ENCODE measurements around the gene HIPK2.

The HIPK2 gene

GRCh38 chr7:139669106-139670061 is 108.4 kb downstream of the HIPK2 start (continued):
- no peak for TF ChIP-seq PATZ1 (CRISPR knock-in tag; IDR thresholded peaks at IDR 0.05; ENCODE audit: borderline replicate concordance)
- no peak for TF ChIP-seq ZNF565 (CRISPR knock-in tag; conservative IDR thresholded peaks at IDR 0.05; ENCODE audit: low read depth)
- no peak for TF ChIP-seq CSRNP3 (CRISPR knock-in tag; IDR thresholded peaks at IDR 0.05)
- TF ChIP-seq SNAI2 (CRISPR knock-in tag; IDR thresholded peaks at IDR 0.05), result 0 out of 2 replicates have a peak, but pooled peaks have one; percentile 53
- TF ChIP-seq ARNTL (CRISPR knock-in tag; IDR thresholded peaks at IDR 0.05; ENCODE audit: borderline replicate concordance, low read depth), result no peak

GRCh38 chr7:139667377-139667776 is 110.4 kb downstream of the HIPK2 start:
- ATAC-seq, result no peak
- TF ChIP-seq ZNF8 (CRISPR knock-in tag; IDR thresholded peaks at IDR 0.05) (no peak), PPARA (CRISPR knock-in tag; IDR thresholded peaks at IDR 0.05; ENCODE audit: borderline replicate concordance) (no peak), SNAI2 (CRISPR knock-in tag; IDR thresholded peaks at IDR 0.05) (no peak), TSHZ2 (CRISPR knock-in tag; IDR thresholded peaks at IDR 0.05) (no peak)

GRCh38 chr7:139666501-139666900 is 111.3 kb downstream of the HIPK2 start:
- no peak for ATAC-seq
- TF ChIP-seq TOX (CRISPR knock-in tag; IDR thresholded peaks at IDR 0.05; ENCODE audit: borderline replicate concordance) (no peak), SNAI2 (CRISPR knock-in tag; IDR thresholded peaks at IDR 0.05) (no peak), CSDC2 (CRISPR knock-in tag; IDR thresholded peaks at IDR 0.05) (no peak), TSHZ2 (CRISPR knock-in tag; IDR thresholded peaks at IDR 0.05) (no peak)

- no peak for TF ChIP-seq PATZ1 (CRISPR knock-in tag; IDR thresholded peaks at IDR 0.05; ENCODE audit: borderline replicate concordance)
- TF ChIP-seq TSHZ2 (CRISPR knock-in tag; IDR thresholded peaks at IDR 0.05), result no peak
- no peak for TF ChIP-seq ZFP3 (CRISPR knock-in tag; IDR thresholded peaks at IDR 0.05)
- TF ChIP-seq ZC3H10 (CRISPR knock-in tag; IDR thresholded peaks at IDR 0.05), result no peak
- no peak for TF ChIP-seq ZFP30 (CRISPR knock-in tag; IDR thresholded peaks at IDR 0.05)
- TF ChIP-seq TCF4 (CRISPR knock-in tag; IDR thresholded peaks at IDR 0.05; ENCODE audit: borderline replicate concordance), result no peak
- TF ChIP-seq ZNF565 (CRISPR knock-in tag; conservative IDR thresholded peaks at IDR 0.05; ENCODE audit: low read depth), result no peak
- TF ChIP-seq GLIS3 (CRISPR knock-in tag; IDR thresholded peaks at IDR 0.05), result no peak
- no peak for TF ChIP-seq TOX (CRISPR knock-in tag; IDR thresholded peaks at IDR 0.05; ENCODE audit: borderline replicate concordance)
- no peak for TF ChIP-seq ZNF70 (CRISPR knock-in tag; IDR thresholded peaks at IDR 0.05)
- no peak for TF ChIP-seq ARNTL (CRISPR knock-in tag; IDR thresholded peaks at IDR 0.05; ENCODE audit: borderline replicate concordance, low read depth)
- TF ChIP-seq CREB5 (CRISPR knock-in tag; IDR thresholded peaks at IDR 0.05; ENCODE audit: low read depth), result no peak
- TF ChIP-seq ISL1 (CRISPR knock-in tag; IDR thresholded peaks at IDR 0.05), result no peak
- ATAC-seq, result no peak
Observed at GRCh38 chr7:139664434-139664833, 113.4 kb downstream of the HIPK2 start.
